ENCODE results near the gene COQ8B.

The COQ8B gene

DNA sequence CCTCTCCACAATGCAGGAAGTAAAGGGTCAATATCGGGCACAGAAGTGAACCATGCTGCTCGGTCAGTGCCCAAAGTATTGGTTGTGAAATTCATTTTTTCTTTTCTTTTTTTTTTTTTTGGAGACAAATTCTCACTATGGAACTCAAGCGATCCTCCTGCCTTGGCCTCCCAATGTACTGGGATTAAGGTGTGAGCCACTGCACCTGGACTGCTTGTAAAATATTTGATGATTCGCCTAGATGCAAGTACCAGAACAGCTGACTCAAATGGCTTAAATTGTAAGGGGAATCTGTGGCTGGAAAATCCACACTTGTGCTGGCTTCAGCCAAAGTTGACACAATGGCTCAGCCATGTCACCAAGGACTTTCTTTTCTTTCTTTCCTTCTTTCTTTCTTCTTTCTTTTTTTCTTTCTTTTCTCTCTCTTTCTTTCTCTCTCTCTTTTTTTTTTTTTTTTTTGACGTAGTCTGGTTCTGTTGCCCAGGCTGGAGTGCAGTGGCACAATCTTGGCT lies 69.9 kb downstream of the COQ8B start:
- no peak overlapping the region for H3K4me3 ChIP-seq (replicated peaks in 1 of 2; ENCODE audit: low read depth in 2 of 2, low read length in 2 of 2)
- TF ChIP-seq, protein P1, sequence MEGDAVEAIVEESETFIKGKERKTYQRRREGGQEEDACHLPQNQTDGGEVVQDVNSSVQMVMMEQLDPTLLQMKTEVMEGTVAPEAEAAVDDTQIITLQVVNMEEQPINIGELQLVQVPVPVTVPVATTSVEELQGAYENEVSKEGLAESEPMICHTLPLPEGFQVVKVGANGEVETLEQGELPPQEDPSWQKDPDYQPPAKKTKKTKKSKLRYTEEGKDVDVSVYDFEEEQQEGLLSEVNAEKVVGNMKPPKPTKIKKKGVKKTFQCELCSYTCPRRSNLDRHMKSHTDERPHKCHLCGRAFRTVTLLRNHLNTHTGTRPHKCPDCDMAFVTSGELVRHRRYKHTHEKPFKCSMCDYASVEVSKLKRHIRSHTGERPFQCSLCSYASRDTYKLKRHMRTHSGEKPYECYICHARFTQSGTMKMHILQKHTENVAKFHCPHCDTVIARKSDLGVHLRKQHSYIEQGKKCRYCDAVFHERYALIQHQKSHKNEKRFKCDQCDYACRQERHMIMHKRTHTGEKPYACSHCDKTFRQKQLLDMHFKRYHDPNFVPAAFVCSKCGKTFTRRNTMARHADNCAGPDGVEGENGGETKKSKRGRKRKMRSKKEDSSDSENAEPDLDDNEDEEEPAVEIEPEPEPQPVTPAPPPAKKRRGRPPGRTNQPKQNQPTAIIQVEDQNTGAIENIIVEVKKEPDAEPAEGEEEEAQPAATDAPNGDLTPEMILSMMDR (IDR thresholded peaks at IDR 0.05; ENCODE audit: low read depth, low read length): no peak
- peak in 1 of 2 donors; percentile 38 for DNase-seq (ENCODE audit: low read depth in 2 of 2)

DNA sequence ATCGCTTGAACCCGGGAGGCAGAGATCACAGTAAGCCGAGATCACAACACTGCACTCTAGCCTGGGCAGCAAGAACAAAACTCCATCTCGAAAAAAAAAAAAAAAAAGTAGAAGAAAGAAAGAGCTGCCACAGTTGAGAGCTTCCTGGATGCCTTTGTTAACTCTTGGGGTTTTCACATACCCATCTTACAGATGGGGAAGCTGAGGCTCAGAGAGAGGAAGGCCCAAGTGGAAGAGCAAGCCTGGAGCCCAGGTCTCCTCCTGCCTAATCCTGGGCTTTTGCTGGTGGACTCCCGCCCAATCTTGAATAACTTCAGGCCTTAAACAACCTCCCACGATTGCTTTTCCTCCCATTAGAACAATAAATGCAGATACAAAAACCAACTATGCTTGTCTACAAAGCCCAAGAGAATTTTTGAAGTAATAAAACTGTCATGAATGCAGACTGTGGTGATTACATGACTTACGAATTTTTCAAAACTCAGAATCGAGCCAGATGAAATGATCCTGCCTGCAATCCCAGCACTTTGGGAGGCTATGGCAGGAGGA lies 73.9 kb downstream of the COQ8B start:
- H3K4me3 ChIP-seq (replicated peaks in 1 of 2; ENCODE audit: low read depth in 2 of 2, low read length in 2 of 2): no peak overlapping the region
- TF ChIP-seq, protein P1 (IDR thresholded peaks at IDR 0.05; ENCODE audit: low read depth, low read length): no peak
- DNase-seq (ENCODE audit: low read depth in 2 of 2): peak in 1 of 2 donors; percentile 29

DNA sequence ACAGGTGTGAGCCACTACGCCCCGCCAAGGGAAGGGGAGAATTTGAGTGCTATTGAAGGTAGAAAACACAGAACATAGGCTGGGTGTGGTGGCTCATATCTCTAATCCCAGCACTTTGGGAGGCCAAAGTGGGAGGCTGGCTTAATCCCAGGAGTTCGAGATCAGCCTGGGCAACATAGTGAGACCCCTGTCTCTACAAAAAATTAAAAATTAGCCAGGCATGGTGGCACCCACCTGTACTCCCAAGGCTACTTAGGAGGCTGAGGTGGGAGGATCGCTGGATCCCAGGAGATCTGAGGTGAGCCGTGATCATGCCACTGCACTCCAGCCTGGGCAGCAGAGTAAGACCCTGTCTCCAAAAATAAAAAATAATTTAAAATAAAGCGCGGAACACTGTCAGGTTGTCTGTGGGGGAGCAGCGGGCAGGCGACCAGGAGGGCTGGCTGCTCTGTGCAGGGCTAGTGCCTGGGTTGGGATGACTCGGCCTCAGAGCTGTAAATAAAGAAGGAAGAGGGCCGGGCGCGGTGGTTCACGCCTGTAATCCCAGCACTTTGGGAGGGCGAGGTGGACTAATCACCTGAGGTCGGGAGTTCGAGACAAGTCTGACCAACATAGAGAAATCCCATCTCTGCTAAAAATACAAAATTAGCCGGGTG lies 74.5 kb downstream of the COQ8B start:
- no peak for DNase-seq (ENCODE audit: low read depth in 2 of 2)
- H3K4me3 ChIP-seq (replicated peaks in 1 of 2; ENCODE audit: low read depth in 2 of 2, low read length in 2 of 2): no peak overlapping the region
- TF ChIP-seq, protein P1 (IDR thresholded peaks at IDR 0.05; ENCODE audit: low read depth, low read length): no peak

All from cardiac fibroblast (primary cell).